ENCODE measurements around the gene MXD4. TPM values are rescaled to one million over a fixed set of nuclear protein-coding genes. Genes with fewer than 3 reads are reported as not detected.

Gene MXD4
- total RNA-seq, 4 donors from 2014 or later: 38.8 to 86.4 (median 59.2) TPM

DNA sequence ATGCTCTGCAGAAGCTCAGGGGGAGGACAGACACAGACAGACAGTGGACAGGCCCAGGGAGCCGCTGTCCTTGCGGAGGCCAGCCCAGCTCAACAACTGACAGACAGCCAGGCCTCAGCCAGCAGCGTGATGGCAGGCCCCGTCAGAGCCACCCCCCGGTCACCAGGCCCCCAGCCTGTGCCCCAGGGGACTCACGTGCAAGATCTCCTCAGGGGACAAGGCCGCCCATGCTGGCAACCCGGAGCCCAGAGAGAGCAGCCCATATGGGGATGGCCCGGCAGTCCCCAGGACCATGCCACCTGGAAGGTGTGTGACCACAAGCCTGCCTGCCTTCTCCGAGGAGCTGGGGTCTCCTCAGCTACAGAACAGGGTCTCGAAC is 28.0 kb upstream of the MXD4 start:
- H3K36me3 ChIP-seq: no peaks in the 10 kb centered on the region
- DNase-seq (ENCODE audit: extremely low spot score): no peak
- intact Hi-C loops (cut with DNase I): no loop called here
- no peaks in the 10 kb centered on the region for H3K9me3 ChIP-seq
- 93% methylated on average over 7 of the region's 11 CpGs for WGBS
- TF ChIP-seq EP300 (IDR thresholded peaks at IDR 0.05) (no peak), POLR2AphosphoS5 (IDR thresholded peaks at IDR 0.05) (no peak), POLR2A (IDR thresholded peaks at IDR 0.05; ENCODE audit: low read depth) (no peak)
- TF ChIP-seq, protein P1, sequence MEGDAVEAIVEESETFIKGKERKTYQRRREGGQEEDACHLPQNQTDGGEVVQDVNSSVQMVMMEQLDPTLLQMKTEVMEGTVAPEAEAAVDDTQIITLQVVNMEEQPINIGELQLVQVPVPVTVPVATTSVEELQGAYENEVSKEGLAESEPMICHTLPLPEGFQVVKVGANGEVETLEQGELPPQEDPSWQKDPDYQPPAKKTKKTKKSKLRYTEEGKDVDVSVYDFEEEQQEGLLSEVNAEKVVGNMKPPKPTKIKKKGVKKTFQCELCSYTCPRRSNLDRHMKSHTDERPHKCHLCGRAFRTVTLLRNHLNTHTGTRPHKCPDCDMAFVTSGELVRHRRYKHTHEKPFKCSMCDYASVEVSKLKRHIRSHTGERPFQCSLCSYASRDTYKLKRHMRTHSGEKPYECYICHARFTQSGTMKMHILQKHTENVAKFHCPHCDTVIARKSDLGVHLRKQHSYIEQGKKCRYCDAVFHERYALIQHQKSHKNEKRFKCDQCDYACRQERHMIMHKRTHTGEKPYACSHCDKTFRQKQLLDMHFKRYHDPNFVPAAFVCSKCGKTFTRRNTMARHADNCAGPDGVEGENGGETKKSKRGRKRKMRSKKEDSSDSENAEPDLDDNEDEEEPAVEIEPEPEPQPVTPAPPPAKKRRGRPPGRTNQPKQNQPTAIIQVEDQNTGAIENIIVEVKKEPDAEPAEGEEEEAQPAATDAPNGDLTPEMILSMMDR (IDR thresholded peaks at IDR 0.05): no peak
- H3K4me1 ChIP-seq: peaks cover 0 to 16% (median 7%) of the 10 kb centered on the region in 4 donors
- no peak overlapping the region for H3K4me3 ChIP-seq
- H3K27me3 ChIP-seq: no peaks in the 10 kb centered on the region
- H3K27ac ChIP-seq (replicated peaks in 1 of 4): no peak overlapping the region

DNA sequence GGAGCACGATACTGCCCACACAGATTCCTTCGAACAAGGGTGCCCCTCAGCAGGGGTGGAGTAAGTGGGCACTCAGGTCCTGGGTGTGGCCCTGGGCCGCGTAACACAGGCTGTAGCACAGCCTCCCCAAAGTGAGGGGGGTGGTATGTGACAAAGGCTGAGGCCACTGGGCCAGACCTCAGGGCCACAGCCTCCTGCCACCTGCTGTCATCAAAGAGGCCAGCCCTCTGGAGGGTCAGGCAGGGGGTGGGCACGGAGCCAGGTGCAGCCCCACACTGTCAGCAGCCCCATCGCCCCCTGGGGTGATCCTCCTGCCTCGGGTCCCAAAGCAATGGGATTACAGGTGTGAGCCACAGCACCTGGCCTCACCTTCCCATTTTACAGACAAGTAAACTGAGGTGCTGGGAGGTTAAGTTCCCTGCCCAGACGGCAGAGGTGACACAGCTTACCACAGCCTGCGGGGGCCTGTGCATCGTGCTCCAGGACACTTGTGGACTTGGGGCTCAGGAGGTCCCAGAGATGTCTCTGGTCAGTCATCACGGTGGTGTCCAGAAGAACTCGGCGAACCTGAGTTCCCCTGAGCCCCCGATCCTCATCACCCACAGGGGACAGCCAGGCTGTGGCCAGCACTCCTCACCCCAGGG is 27.5 kb upstream of the MXD4 start:
- TF ChIP-seq, protein P1 (IDR thresholded peaks at IDR 0.05): no peak
- no peak for TF ChIP-seq POLR2AphosphoS5 (IDR thresholded peaks at IDR 0.05)
- TF ChIP-seq EP300 (IDR thresholded peaks at IDR 0.05): no peak
- TF ChIP-seq POLR2A (IDR thresholded peaks at IDR 0.05; ENCODE audit: low read depth): no peak
- H3K4me3 ChIP-seq: no peak overlapping the region
- H3K27me3 ChIP-seq: no peaks in the 10 kb centered on the region
- H3K36me3 ChIP-seq: no peaks in the 10 kb centered on the region
- WGBS: 92% methylated on average over 6 of the region's 14 CpGs
- H3K9me3 ChIP-seq: no peaks in the 10 kb centered on the region
- no peak overlapping the region for H3K27ac ChIP-seq (replicated peaks in 1 of 4)
- intact Hi-C loops (cut with DNase I): no loop called here
- H3K4me1 ChIP-seq: peaks cover 0 to 16% (median 7%) of the 10 kb centered on the region in 4 donors
- DNase-seq (ENCODE audit: extremely low spot score): no peak

DNA sequence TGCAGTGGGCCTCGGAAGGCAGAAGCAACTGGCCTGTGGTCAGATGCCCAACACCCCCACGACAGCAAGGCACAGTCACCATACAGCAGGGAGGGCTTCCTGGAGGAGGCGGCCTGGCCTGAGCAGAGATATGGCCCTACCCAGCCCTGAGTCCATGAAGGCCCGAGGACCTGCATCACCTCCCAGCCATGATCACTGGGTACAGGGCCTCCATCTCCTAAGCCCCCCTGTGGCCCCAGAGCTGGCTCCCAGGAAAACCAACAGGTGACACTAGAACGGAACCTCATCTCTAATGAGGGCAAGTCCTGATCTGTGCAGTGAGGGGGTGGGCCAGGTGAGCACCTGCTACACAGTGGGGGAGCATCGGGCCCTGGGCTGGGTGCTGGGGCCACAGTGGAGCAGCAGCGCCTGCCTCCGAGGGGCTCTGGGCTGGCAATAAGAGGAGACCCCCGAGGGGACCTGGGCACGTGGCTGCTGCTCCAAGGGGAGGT is 26.2 kb upstream of the MXD4 start:
- no peaks in the 10 kb centered on the region for H3K9me3 ChIP-seq
- TF ChIP-seq POLR2A (IDR thresholded peaks at IDR 0.05; ENCODE audit: low read depth) (no peak), POLR2AphosphoS5 (IDR thresholded peaks at IDR 0.05) (no peak), EP300 (IDR thresholded peaks at IDR 0.05) (no peak)
- TF ChIP-seq, protein P1 (IDR thresholded peaks at IDR 0.05): no peak
- 87% methylated on average over 3 of the region's 10 CpGs for WGBS
- intact Hi-C loops (cut with DNase I): no loop called here
- no peaks in the 10 kb centered on the region for H3K27me3 ChIP-seq
- H3K36me3 ChIP-seq: no peaks in the 10 kb centered on the region
- H3K4me3 ChIP-seq: no peak overlapping the region
- DNase-seq (ENCODE audit: extremely low spot score): no peak
- peaks cover 0 to 16% (median 7%) of the 10 kb centered on the region in 4 donors for H3K4me1 ChIP-seq
- H3K27ac ChIP-seq (replicated peaks in 1 of 4): no peak overlapping the region

DNA sequence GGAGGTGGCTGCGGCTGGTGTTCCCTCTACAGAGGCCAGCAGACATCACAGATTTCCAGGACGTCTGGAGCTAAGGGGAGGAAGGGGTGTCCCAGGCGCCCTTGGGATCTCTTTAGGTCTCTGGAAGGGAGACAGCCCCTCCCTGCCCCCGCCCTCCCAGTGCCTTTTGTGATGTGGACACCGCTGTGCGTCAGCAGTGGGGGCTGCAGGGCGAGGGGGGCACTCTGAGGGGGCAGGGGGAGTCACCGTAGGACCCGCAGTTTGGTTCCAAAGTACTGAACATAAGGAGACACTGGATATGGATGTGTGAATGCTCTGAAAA is 25.6 kb upstream of the MXD4 start:
- H3K27me3 ChIP-seq: no peaks in the 10 kb centered on the region
- H3K36me3 ChIP-seq: no peaks in the 10 kb centered on the region
- no peak for DNase-seq (ENCODE audit: extremely low spot score)
- no peak overlapping the region for H3K27ac ChIP-seq (replicated peaks in 1 of 4)
- intact Hi-C loops (cut with DNase I): no loop called here
- no peaks in the 10 kb centered on the region for H3K9me3 ChIP-seq
- H3K4me3 ChIP-seq: no peak overlapping the region
- H3K4me1 ChIP-seq: peaks cover 0 to 12% (median 6%) of the 10 kb centered on the region in 4 donors
- TF ChIP-seq EP300 (IDR thresholded peaks at IDR 0.05): no peak
- TF ChIP-seq POLR2A (IDR thresholded peaks at IDR 0.05; ENCODE audit: low read depth): no peak
- TF ChIP-seq, protein P1 (IDR thresholded peaks at IDR 0.05): no peak
- no peak for TF ChIP-seq POLR2AphosphoS5 (IDR thresholded peaks at IDR 0.05)
- 92% methylated on average over 9 of the region's 9 CpGs for WGBS

All from esophagus muscularis mucosa (tissue), 4 donors.